NCI-H1105 (cell line): ENCODE data around the gene FAM177A1.
"Not testable (repeated sequence)": the region's sequence is repeated elsewhere in the genome, so short reads cannot be mapped to it uniquely, and the experiment has no call there.

Experiments used
- DNase-seq: peaks from one replicate; lab custom pipeline; 2025; lab: John Stamatoyannopoulos, UW

Gene FAM177A1

GRCh38 chr14:35065731-35066130 is 19.7 kb downstream of the FAM177A1 start:
- DNase-seq: not testable (repeated sequence)

GRCh38 chr14:35068238-35069012 is 22.4 kb downstream of the FAM177A1 start:
- DNase-seq: no peak

- DNase-seq: no peak
Measured at GRCh38 chr14:35072226-35072625, 26.2 kb downstream of the FAM177A1 start.

GRCh38 chr14:35073486-35073885 is 27.4 kb downstream of the FAM177A1 start:
- DNase-seq: no peak

GRCh38 chr14:35078082-35078481 is 32.0 kb downstream of the FAM177A1 start:
- no peak for DNase-seq

- DNase-seq: no peak
Measured at GRCh38 chr14:35079742-35080141, 33.7 kb downstream of the FAM177A1 start.

GRCh38 chr14:35083530-35084150 is 37.6 kb downstream of the FAM177A1 start:
- no peak for DNase-seq

GRCh38 chr14:35085441-35085840 is 39.4 kb downstream of the FAM177A1 start:
- no peak for DNase-seq

GRCh38 chr14:35088514-35088913 is 42.4 kb downstream of the FAM177A1 start:
- no peak for DNase-seq

- DNase-seq: not testable (repeated sequence)
Measured at GRCh38 chr14:35094645-35095044, 48.6 kb downstream of the FAM177A1 start.

- DNase-seq: no peak
Measured at GRCh38 chr14:35107866-35108265, 61.8 kb downstream of the FAM177A1 start.

GRCh38 chr14:35112641-35113040 is 66.6 kb downstream of the FAM177A1 start:
- DNase-seq: no peak

GRCh38 chr14:35113308-35113950 is 67.4 kb downstream of the FAM177A1 start:
- DNase-seq: no peak

- no peak for DNase-seq
Measured at GRCh38 chr14:35114036-35114435, 68.0 kb downstream of the FAM177A1 start.

GRCh38 chr14:35116242-35116641 is 70.2 kb downstream of the FAM177A1 start:
- DNase-seq: no peak

GRCh38 chr14:35117112-35117511 is 71.0 kb downstream of the FAM177A1 start:
- DNase-seq: no peak

- no peak for DNase-seq
Measured at GRCh38 chr14:35121026-35121886, 75.2 kb downstream of the FAM177A1 start.

- peak; percentile 98 for DNase-seq
Measured at GRCh38 chr14:35121887-35122695, 76.0 kb downstream of the FAM177A1 start, which contains the start of the genes PPP2R3C and PRORP. Gene PPP2R3C, minus strand, starts transcription at chr14:35121990. Its CDS starts 31 bp downstream, at chr14:35121959. Gene PRORP, plus strand, starts transcription at chr14:35122552. Its CDS starts 694 bp downstream, at chr14:35123246.

- DNase-seq: no peak
Measured at GRCh38 chr14:35122696-35123387, 76.8 kb downstream of the FAM177A1 start.

GRCh38 chr14:35123388-35123703 is 77.3 kb downstream of the FAM177A1 start:
- no peak for DNase-seq

GRCh38 chr14:35124127-35124526 is 78.1 kb downstream of the FAM177A1 start:
- DNase-seq: no peak
